NK-92 (cell line): ENCODE results near the gene CNKSR3.

Source experiments
- DNase-seq: peaks from one replicate; lab custom pipeline; 2025; ENCODE audit not compliant: unreplicated experiment; lab: John Stamatoyannopoulos, UW

The CNKSR3 gene

DNA sequence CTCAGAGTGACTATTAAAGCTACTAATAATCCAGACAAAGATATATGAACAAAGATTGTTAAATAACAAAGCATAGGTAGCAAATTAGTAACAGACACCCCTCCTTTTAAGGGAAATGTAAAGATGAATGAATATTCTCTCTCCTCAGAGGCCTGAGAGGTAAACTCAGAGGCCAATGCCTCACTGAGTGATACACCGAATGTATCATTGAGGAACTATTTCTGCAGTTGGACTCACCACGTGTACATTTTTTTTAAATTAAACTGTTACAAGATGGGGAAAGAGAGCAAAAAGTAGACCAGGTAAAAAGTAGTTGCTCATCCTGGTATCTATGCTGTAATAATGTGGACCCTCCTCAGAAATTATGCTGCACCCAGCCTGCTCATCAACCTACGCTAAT lies 81.6 kb downstream of the CNKSR3 start:
- no peak for DNase-seq

DNA sequence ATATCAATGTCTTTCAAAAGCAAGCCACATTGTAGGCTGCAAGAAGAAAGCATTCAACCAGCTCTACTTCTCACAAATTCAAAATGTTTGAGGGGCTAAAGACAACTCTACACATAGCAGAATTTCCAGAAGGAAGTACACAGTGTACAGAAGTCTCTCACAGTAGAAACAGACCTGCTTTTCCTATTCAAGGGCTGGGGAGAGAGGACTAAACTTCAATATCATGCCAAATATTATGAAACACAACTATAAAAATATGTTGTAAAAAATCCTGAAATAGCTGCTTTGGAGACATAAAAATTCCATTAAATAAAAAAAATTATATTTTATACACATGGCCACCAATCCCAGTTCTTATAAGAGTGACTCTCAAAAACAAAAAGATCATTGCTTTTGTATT lies 83.0 kb downstream of the CNKSR3 start:
- DNase-seq, result no peak

DNA sequence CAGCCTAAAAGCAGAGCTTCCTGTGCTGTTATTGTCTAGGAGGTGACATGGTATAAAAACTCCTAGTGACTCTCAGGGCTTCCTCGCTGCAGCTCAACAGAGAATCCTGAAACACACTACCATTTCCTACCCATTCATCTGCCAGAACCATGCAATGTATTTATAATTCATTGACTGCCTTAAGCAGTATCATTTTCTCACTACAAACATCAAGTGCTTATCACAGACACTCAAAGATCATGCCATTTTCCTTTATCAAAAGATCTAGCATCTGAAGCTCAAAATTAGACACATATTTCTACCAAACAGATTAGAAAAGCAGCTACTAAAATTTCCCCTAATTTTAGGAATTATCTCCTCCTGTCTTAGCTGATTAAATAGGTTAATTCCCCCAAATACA lies 83.5 kb downstream of the CNKSR3 start:
- DNase-seq, result no peak

DNA sequence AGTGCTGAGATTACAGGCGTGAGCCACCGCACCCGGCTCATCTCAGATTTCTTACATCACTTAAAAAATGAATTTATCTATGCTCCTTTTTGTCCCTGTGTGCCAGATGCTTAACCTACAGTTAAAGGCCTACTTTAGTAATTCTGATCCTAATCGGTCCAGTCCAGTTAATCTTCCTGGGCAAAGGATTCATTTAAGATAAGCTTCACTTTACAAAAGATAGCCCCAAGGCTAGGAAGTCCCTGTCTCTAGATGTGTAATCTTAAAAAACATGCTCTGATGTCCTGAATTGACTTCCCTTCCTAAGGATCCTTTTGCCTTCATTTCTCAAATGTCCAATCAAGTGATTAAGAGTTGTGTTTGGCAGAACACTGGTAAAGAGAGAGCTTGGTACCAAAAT lies 85.5 kb downstream of the CNKSR3 start:
- DNase-seq, result no peak

DNA sequence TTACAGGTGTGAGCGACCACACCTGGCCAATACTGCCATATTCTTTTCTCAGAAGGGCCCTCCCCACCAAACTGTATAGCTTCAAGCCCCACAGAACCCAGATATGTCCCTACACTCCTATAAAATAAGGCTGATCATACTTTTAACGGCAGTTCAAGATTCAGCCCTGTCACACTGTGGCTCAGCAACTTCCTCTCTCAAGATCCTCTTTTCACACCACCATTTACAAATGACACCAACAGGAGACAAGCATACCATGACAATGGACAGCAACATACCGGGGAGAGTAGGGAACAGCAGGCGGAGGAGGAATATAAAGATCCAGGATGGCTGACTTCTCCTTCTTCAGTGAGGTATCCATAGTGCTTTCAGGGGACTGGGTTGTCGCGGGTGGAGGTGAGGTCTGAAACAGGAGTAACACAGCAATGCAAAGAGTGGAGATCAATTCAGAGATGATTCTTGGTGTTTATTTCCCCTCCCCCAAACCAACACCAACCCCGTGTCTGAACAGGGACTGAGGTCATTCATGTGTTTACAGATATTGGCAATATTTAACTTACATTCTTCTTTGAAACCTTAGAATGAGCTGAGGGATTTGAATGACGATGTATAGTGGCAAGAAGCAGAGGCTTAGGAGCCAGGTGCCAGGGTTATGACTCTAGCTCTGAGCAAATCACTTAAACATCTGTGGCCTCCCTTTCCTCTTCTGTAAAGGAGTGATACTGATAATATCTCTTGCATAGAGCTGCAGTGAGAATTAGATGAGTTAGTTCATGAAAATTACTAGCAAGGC lies 96.3 kb downstream of the CNKSR3 start:
- no peak for DNase-seq

DNA sequence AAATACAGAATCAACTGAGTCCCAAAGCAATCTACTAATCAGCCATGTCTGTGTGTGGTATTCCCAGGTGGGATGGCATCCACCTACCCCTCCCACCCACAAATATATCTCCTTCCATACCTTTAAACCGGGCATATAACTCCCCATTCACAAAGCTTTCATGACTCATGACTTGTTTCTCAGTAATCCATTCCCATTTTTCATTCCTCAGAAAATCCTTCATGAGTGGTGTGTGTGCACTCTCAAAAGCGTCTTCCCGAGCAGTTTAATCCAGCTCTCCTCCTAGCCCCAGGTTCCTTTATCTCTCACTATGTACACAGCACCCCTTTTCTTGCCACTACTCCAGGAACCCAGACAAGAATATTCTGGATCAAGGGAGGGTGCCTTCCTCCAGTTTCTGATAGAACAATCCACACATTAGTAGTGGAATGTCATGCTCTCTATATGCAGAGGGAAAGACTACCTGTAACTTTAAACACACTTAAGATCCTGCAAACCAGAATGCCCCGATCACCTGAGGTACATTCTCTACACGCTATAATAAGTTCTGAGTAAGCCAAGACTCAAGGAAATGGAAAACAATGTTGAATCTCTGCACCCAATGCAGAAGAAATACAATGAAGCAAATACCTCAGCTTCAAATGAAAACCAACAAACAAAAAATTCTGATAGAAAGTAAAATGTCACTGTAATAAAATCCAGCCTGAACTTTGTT lies 98.2 kb downstream of the CNKSR3 start:
- no peak for DNase-seq

DNA sequence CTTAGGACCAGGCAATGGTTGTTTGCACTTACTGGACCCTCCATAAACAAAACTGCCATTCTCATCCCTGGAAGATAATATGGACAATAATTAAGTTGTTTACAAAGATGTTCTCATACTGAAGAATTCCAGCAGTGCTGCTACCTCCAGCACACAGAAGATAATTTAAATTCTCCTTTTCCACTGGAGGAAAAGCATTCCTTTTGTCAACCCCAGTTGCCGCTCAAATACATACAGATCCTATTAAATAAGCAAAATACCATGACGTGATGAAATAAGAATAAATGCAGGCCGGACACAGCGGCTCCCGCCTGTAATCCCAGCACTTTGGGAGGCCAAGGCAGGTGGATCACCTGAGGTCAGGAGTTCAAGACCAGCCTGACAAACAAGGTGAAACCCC lies 99.4 kb downstream of the CNKSR3 start:
- no peak for DNase-seq

DNA sequence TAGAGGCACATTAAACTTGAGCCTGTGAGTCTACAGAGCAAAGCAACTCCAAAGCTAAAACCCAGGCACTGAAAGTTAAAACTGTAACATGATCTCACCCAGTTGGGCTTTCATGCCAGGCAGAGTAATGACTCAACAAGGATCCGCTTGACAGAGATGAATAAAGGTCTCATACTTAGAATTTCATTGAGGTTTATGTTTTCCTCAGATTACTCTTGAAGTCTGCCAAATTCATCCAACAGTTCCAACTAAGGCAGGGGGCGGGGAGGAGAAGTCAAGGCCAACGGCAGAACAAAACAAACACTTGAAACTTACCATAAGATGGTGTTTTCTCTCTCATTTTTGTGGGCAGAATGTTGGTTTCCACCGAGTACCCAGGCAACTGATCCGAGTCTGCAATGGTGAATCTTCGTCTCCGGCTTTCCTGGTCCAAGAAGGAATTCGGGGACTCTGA lies 99.8 kb downstream of the CNKSR3 start:
- no peak for DNase-seq

DNA sequence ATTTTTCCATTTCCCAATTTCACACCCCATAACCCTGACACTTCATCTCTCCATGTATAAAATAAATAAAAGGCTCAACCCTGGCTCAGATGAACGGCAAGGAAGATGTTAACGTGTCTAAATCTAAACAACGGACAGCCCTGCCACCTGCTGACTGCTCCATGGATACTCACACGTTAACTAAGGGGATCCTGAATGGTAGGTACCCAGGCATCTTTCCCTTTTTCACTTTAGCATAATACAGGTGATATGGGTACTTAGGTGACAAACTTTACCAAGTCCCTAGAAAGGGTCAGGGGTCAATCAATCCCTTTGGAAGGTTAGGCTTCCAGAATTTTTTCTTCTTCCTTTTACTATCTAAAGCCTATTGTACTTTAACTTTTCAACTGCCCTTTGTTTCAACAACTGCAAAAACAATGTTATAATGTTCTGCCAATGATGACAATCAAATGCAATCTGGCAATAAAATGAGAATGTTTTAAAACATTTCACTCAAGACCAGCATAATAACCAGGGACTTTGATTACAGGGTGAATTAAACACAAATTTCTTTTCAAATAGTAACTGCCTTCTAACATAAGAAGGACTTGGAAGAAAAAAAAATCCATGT lies 101.5 kb downstream of the CNKSR3 start:
- DNase-seq, result no peak

DNA sequence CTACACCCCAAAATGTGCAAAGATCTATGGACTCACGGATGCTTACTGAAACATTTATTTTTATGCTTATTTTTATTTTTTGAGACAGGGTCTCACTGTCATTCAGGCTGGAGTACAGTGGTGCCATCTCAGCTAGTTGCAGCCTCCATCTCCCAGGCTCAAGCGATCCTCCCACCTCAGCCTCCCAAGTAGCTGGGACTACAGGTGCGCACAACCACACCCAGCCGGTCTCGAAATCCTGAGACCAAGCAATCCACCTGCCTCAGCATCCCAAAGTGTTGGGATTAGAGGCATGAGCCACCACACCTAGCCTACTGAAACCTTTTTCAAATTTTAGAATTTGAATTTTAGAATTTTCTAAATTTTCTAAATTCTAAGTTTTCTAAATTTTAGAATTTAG lies 103.0 kb downstream of the CNKSR3 start:
- DNase-seq, result no peak

DNA sequence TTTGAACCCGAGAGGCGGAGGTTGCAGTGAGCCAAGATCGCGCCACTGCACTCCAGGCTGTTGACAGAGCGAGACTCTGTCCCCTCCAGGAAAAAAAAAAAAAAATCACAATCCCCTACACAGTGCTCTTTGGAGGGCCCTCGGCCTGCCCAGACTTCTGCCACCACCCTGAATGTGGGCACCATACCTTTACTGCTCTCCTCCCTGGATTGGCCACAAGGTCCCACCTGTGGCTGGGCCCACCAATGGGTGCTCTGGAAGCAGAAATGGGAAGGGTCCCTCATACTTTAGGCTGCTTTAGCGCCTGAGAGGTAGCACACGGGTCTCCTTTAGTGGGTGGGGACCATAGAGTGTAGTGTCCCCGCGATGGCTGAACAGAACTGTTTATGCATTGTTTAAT lies 103.6 kb downstream of the CNKSR3 start:
- DNase-seq, result no peak

DNA sequence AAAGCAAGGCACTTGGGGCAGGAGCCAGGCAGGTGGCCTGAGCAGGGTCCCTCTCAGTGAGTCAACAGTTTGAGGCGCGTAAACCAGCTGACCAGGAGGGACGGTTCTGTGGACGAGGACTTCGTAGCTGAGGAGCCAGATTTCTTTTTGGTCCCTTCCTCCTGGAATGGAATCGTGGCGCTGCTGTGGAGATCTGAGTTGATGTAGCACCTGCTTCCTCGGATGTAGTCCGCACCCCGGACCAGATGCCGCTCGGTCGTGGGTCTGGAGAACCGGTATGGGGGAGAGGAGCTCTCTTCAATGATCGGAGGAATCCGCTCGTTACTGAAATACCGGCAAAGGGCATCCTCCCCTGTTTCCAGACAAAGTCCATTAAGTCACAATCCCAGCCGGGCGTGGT lies 104.2 kb downstream of the CNKSR3 start:
- DNase-seq, result no peak

DNA sequence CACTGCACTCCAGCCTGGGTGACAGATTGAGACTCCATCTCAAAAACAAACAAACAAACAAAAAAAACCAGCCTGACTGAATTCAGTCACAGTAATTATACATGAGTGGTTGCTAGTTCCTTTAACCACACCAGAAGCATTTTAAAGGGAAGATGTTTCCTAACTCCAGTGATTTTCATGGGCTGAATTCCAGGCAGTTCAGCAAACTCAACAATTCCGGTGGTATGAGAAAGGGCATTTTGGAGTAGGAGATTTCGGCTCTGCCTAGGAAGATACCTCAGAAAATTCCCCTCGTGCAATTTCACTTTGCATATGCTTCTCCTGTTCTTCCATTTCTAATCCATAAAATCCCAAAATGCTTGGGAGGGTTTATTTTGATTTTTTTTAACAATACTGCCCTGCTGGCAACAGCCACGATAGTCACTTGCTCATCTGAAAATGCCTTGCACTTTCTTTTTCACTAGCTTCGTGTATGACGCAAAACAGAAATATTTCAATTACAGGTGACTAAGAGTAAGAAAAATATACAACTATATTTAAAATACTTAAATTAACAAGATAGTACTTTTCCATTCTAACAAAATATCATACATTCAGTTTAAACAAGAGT lies 105.6 kb downstream of the CNKSR3 start:
- DNase-seq, result no peak

DNA sequence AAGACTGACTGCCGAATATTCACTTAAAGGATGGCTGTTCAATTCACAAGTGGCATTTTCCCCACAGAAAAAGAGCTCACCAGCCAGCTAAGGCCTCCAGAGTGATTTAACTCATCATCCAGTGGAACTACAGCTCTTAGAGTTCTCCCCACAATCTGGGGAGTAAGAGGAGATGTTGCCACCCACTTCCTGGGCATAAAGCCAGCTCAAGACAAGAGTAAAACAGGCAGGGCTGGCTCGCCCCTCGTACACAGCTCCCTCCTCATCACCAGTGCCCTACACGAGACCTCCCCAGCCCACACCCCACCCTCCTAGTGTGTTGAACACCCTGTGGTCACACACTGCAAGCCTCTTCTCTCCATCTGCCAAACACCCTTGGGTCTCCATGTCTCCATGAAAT lies 106.7 kb downstream of the CNKSR3 start:
- no peak for DNase-seq

DNA sequence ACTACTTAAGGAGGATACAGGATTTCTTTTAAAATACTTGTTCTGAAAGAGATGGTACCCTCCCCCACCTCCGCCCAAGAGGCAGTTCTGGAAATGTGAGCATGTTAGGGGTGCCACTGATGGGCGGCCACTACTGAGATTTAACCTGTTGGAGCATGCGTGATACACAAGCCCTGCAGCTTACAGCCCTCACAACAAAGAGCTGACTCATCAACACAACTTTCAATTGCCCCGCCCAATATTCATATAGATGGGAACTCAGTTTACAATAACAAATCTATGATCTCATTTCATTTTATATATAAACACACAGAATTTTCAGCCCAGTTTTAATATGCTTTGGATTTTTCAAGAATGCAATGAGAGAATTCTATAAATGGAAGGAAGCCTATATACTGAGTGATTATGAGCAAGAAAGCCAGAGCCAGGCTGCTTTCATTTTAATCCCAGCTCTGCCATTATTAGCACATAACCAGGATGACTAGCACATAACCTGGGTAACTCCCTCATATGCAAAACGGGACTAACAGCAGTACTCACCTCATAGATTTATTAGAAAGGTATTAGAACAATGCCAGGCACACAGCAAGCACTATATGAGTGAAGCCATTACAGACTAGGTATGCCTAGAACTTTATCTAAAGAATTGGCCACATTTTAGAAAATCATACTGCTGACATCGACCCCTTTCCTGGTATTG lies 108.3 kb downstream of the CNKSR3 start:
- no peak for DNase-seq

DNA sequence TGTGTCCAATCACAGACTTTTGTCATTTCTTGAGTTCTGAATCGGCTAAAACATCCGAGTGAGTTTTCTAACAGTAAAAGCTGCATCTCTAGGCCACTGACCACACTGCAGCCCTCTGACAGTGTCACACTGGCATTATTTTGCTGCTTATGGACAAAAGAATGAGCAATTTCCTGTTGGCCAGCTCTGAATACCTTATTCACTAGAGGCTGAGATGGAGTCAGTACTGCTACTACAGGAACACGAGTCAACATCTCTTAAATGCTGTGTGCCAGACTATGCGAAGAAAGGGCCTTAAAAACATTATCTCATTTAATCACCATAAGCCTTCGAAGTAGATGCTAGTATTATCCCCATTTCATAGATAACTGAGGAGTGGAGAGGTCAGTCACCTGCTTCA lies 111.4 kb downstream of the CNKSR3 start:
- no peak for DNase-seq

DNA sequence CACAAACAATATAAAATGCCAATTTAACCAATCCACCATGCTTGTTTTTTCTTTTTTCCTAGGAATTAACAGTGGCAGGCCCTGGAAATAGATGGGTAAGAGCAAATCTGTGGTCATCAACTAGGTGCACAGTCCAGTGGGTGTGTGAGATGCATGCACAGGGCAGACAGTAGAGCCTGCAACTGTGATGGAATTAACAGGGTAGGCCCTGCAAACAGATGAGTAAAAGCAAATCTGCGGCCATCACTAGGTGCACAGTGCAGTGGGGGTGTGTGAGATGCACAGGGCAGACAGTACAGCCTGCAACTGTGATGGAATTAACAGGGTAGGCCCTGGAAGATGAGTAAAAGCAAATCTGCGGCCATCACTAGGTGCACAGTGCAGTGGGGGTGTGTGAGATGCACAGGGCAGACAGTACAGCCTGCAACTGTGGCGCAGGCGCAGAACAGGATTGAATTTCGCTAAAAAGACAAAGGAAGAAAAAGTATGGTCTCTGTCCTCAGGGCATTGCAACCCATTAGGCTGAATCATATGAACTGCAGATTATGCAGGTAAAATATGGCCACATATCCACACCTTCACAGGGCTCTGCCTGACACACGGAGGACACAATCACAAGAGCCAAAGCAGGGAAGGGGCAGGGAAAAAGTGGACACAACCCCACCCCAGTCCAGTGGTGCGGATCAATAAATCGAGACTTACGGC lies 112.8 kb downstream of the CNKSR3 start:
- no peak for DNase-seq

DNA sequence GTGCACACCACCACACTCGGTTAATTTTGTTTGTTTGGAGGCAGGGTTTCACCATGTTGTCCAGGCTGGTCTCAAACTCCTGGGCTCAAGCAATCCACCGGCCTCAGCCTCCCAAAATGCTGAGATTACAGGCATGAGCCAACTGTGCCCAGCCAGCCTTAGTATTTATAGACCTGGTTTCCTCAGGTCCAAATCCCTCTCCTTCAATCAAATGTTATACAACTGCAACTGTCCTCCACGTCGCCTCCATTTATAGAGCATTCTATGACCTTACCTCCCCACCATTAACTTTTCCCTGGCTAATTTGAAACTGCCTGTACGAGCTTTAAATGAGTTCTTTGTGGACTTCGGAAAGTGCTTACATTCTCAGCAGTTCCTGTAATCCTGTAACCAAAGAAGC lies 114.6 kb downstream of the CNKSR3 start:
- no peak for DNase-seq

DNA sequence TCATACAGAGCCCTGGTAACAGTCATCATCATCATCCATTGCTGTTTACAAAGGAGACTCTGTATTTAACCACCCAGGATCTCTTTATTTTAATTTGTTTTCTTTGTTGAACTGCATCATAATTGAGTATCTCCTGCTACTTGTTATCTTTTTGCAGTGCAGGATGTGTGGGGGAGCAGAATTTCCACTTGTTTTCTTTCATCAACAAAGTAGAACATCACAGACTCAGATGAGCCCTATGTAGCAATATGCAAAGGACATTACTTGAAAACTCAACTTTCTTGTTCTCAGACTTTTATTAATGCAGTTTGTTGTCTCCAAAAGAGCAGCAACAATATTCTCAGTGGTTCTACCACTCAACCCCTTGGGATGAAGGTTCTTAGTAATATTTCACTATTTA lies 115.2 kb downstream of the CNKSR3 start:
- no peak for DNase-seq

DNA sequence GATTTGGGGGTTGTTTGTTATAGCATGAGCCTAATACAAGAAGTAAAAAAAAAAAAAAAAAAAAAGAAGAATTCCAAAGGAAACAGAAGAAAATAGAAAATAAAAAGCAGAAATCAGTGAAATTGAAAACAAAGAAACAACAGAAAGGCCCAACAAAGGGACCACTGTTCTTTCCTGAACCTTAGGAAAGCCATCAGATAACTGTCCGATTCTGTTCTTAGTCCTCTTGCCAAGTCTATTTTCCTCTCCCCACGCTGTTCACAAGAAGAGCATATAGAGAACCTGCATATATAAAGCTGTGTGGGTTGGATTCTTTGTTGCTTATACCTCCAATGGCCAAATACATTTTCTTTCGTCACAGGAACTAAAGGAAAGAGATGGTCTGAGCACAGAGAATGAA lies 115.9 kb downstream of the CNKSR3 start:
- no peak for DNase-seq

DNA sequence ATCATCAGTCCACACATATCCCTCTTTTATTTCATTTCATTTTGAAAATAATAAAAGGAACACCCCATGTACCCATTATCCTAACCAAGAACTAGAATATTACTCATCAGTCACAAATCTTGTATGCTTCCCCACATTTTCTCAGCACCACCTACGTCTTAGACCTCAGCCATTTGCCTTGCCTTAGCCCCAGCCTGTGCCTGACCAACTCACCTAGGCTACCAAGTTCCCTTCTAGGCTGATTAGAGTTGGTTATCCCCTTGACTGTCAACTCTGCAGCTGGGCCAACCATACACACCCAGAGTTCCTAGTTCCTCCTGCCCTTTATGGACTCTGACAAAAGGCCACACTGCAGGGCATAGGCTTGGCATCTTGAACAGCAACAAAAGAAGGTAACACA lies 120.5 kb downstream of the CNKSR3 start:
- DNase-seq, result no peak
